NB4 (cell line): Measurements from ENCODE around the gene UHRF2.

Experiments
- POLR2A ChIP-seq: IDR thresholded peaks from 2 replicates; pipeline ENCODE4 v1.6.1; 2011; ENCODE audit warnings: mild to moderate bottlenecking; ENCODE audit not compliant: insufficient read length; ENCODE audit errors: extremely low read depth
- TF ChIP-seq, protein P1 (sequence below): IDR thresholded peaks from one replicate; pipeline ENCODE4 v1.5.1; 2012; ENCODE audit warnings: low read depth, low read length

DNA sequence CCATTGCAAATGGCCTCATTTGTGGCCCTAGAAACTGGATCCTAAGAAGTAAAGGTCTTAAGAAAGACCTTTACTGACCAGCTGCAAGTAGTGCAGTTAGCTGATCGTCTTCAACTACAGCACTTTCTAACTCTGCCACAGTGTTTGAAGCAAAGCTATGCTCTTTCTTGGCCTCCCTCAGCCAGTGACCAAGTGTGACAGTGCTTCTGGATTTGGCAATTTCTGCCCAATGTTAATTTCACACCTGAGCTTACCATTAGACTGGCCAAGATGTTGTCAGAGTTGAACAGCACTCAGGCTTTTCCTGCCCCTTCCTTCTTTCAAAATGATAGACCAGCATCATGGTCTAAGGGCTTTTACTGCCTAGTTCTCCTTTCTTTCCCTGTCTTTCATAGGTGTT lies 36.1 kb downstream of the UHRF2 start:
- TF ChIP-seq POLR2A, result no peak
- TF ChIP-seq, protein P1, sequence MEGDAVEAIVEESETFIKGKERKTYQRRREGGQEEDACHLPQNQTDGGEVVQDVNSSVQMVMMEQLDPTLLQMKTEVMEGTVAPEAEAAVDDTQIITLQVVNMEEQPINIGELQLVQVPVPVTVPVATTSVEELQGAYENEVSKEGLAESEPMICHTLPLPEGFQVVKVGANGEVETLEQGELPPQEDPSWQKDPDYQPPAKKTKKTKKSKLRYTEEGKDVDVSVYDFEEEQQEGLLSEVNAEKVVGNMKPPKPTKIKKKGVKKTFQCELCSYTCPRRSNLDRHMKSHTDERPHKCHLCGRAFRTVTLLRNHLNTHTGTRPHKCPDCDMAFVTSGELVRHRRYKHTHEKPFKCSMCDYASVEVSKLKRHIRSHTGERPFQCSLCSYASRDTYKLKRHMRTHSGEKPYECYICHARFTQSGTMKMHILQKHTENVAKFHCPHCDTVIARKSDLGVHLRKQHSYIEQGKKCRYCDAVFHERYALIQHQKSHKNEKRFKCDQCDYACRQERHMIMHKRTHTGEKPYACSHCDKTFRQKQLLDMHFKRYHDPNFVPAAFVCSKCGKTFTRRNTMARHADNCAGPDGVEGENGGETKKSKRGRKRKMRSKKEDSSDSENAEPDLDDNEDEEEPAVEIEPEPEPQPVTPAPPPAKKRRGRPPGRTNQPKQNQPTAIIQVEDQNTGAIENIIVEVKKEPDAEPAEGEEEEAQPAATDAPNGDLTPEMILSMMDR, result no peak
